ENCODE measurements around the gene MICAL1.

Gene MICAL1

DNA sequence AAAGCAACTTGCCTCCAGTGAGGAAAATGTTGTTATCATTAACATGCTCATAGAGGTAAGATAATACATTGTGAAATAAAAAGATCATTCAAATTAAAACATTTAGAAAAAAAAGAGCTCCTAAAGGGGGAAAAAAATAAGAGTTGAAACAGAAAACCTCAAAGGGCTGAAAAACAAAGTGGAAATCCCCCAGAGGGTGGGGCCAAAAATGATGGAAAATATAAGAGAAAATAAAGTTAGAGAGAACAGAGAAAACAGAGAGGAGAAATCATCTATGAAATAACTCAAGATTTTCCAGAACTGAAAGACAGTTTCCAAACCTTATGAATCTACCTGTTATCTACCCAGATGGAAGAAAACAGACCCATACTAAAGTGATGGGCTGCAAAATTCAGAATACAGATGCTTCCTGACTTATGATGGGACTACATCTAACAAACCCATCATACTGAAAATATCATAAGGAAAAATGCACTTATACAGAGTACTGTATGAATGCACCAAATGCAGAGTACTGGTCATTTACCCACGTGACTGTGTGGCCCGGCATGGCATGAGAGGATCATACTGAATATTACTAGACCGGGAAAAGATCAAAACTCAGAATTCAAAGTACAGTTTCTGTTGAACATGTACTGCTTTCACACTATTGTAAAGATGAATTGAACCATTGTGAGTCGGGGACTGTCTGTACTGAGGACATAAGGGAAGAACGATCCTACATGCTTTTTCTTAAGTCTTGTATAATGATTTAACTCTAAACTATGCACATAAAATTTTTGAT, 23.5 kb upstream of the MICAL1 start:
- no peak for TF ChIP-seq CTCF (conservative IDR thresholded peaks at IDR 0.05; ENCODE audit: low read length)
- H2AFZ ChIP-seq (ENCODE audit: low read length) = no peak overlapping the region
- no peaks in the 10 kb centered on the region for H3K9me3 ChIP-seq (ENCODE audit: insufficient read depth, low read depth, low read length)
- peaks cover 68% of the 10 kb centered on the region for H3K4me1 ChIP-seq (ENCODE audit: insufficient read depth, low read length, poor library complexity, severe bottlenecking)
- peak overlapping the region; percentile 65 for H3K9ac ChIP-seq (ENCODE audit: low read depth, low read length, poor library complexity, severe bottlenecking)
- peaks cover 52% of the 10 kb centered on the region for H4K20me1 ChIP-seq (ENCODE audit: insufficient read depth, low read length, poor library complexity, severe bottlenecking)
- H3K4me3 ChIP-seq (ENCODE audit: low read length, poor library complexity, severe bottlenecking) = peak overlapping the region; percentile 93
- peaks cover 11% of the 10 kb centered on the region; the same call in 1 of the 2 replicates for H3K36me3 ChIP-seq (ENCODE audit: insufficient read depth, low read length)
- peak overlapping the region; percentile 88 for H3K4me2 ChIP-seq (ENCODE audit: low read depth, low read length, poor library complexity, severe bottlenecking)
- H3F3A ChIP-seq (ENCODE audit: low read depth) = no peaks in the 10 kb centered on the region
- peaks cover 81% of the 10 kb centered on the region for H3K79me2 ChIP-seq (ENCODE audit: insufficient read depth, low read length)
- H3K27me3 ChIP-seq (ENCODE audit: insufficient read depth, low read length, poor library complexity, severe bottlenecking) = no peaks in the 10 kb centered on the region
- no peaks in the 10 kb centered on the region for H3K9me2 ChIP-seq (replicated peaks; ENCODE audit: low read depth, low read length)

DNA sequence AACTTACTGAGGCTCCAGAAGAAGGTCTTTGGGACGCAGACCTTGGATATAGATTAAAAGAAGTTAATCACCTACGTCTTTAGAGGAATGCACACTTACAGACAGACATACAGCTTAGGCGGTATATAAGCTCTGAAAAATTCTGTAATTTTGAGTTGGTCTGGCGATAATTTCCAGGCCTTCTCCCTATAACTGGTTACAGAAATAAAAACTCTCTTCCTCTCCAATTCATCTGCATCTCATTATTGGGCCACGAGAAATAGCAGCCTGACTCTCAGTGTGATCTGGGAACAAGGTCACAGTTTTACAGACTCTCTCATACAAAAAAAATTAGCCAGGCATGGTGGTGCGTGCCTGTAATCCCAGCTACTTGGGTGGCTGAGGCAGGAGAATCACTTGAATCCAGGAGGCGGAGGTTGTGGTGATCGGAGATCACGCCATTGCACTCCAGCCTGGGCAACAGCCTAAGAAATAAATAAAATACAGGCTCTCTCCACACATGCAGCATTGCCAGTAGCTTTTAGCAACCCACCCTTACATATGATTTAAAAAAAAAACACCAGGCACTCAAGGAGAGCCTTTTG, 22.7 kb upstream of the MICAL1 start:
- H3K27me3 ChIP-seq (ENCODE audit: insufficient read depth, low read length, poor library complexity, severe bottlenecking) = no peaks in the 10 kb centered on the region
- peaks cover 18% of the 10 kb centered on the region; the same call in 1 of the 2 replicates for H3K36me3 ChIP-seq (ENCODE audit: insufficient read depth, low read length)
- TF ChIP-seq CTCF (conservative IDR thresholded peaks at IDR 0.05; ENCODE audit: low read length) (no peak), EZH2phosphoT487 (IDR thresholded peaks at IDR 0.05; ENCODE audit: borderline replicate concordance) (no peak)
- peaks cover 86% of the 10 kb centered on the region for H3K79me2 ChIP-seq (ENCODE audit: insufficient read depth, low read length)
- peaks cover 64% of the 10 kb centered on the region for H3K4me1 ChIP-seq (ENCODE audit: insufficient read depth, low read length, poor library complexity, severe bottlenecking)
- H3F3A ChIP-seq (ENCODE audit: low read depth) = no peaks in the 10 kb centered on the region
- peaks cover 52% of the 10 kb centered on the region for H4K20me1 ChIP-seq (ENCODE audit: insufficient read depth, low read length, poor library complexity, severe bottlenecking)
- H3K4me2 ChIP-seq (ENCODE audit: low read depth, low read length, poor library complexity, severe bottlenecking) = peak overlapping the region; percentile 88
- H3K9ac ChIP-seq (ENCODE audit: low read depth, low read length, poor library complexity, severe bottlenecking) = peak overlapping the region; percentile 65
- no peak overlapping the region for H2AFZ ChIP-seq (ENCODE audit: low read length)
- H3K9me2 ChIP-seq (replicated peaks; ENCODE audit: low read depth, low read length) = no peaks in the 10 kb centered on the region
- peak overlapping the region; percentile 93 for H3K4me3 ChIP-seq (ENCODE audit: low read length, poor library complexity, severe bottlenecking)
- no peaks in the 10 kb centered on the region for H3K9me3 ChIP-seq (ENCODE audit: insufficient read depth, low read depth, low read length)

- H3K79me2 ChIP-seq (ENCODE audit: insufficient read depth, low read length) = peaks cover 89% of the 10 kb centered on the region
- no peaks in the 10 kb centered on the region for H3K27me3 ChIP-seq (ENCODE audit: insufficient read depth, low read length, poor library complexity, severe bottlenecking)
Measured at GRCh38 chr6:109477725-109478124, 22.2 kb upstream of the MICAL1 start.

More at GRCh38 chr6:109477725-109478124, 22.2 kb upstream of the MICAL1 start:
- no peaks in the 10 kb centered on the region for H3K9me2 ChIP-seq (replicated peaks; ENCODE audit: low read depth, low read length)
- peak overlapping the region; percentile 88 for H3K4me2 ChIP-seq (ENCODE audit: low read depth, low read length, poor library complexity, severe bottlenecking)
- peaks cover 64% of the 10 kb centered on the region for H3K4me1 ChIP-seq (ENCODE audit: insufficient read depth, low read length, poor library complexity, severe bottlenecking)
- peak overlapping the region; percentile 65 for H3K9ac ChIP-seq (ENCODE audit: low read depth, low read length, poor library complexity, severe bottlenecking)
- peak overlapping the region; percentile 93 for H3K4me3 ChIP-seq (ENCODE audit: low read length, poor library complexity, severe bottlenecking)
- no peaks in the 10 kb centered on the region for H3K9me3 ChIP-seq (ENCODE audit: insufficient read depth, low read depth, low read length)
- no peaks in the 10 kb centered on the region for H3F3A ChIP-seq (ENCODE audit: low read depth)
- peaks cover 24% of the 10 kb centered on the region; the same call in 1 of the 2 replicates for H3K36me3 ChIP-seq (ENCODE audit: insufficient read depth, low read length)
- TF ChIP-seq CTCF (conservative IDR thresholded peaks at IDR 0.05; ENCODE audit: low read length) (no peak), EZH2phosphoT487 (IDR thresholded peaks at IDR 0.05; ENCODE audit: borderline replicate concordance) (no peak)
- H4K20me1 ChIP-seq (ENCODE audit: insufficient read depth, low read length, poor library complexity, severe bottlenecking) = peaks cover 52% of the 10 kb centered on the region
- no peak overlapping the region for H2AFZ ChIP-seq (ENCODE audit: low read length)

Measured in Loucy (cell line).